ENCODE results near the gene ADGRF1.

ADGRF1 gene

GRCh38 chr6:47032974-47033765, 9.0 kb downstream of the ADGRF1 start:
- H3K36me3 ChIP-seq (ENCODE audit: insufficient read depth, low read length), result no peaks in the 10 kb centered on the region

DNA sequence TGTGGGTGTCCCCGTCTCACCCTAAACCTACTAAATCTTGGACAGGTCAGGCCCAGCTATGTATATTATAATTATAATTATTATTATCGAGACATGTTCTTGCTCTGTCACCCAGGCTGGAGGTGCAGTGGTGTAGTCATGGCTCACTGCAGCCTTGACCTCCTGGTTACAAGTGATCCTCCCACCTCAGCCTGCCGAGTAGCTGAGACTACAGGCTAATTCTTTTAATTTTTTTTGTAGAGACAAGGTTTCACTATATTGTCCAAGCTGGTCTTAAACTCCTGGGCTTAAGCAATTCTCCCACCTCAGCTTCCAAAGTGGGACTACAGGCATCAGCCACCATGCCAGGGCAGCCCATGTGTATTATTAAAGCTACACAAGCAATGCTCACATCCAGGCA, 10.5 kb downstream of the ADGRF1 start:
- H3K9me3 ChIP-seq (replicated peaks; ENCODE audit: low read length), result no peaks in the 10 kb centered on the region
- H3K27me3 ChIP-seq (ENCODE audit: control insufficient read depth, insufficient read depth, low read length), result peaks cover 31% of the 10 kb centered on the region
- H3K4me2 ChIP-seq (ENCODE audit: low read length), result no peak overlapping the region
- no peak overlapping the region for H3K4me3 ChIP-seq (ENCODE audit: low read length)
- H3K4me1 ChIP-seq (ENCODE audit: control insufficient read depth, insufficient read depth, low read length), result peaks cover 14% of the 10 kb centered on the region
- H3K36me3 ChIP-seq (ENCODE audit: insufficient read depth, low read length), result no peaks in the 10 kb centered on the region
- no peak overlapping the region for H3K9ac ChIP-seq (ENCODE audit: low read depth, low read length)

More at GRCh38 chr6:47032974-47033765, 9.0 kb downstream of the ADGRF1 start:
- no peaks in the 10 kb centered on the region for H3K9me3 ChIP-seq (replicated peaks; ENCODE audit: low read length)
- no peak overlapping the region for H3K4me3 ChIP-seq (ENCODE audit: low read length)
- H3K4me2 ChIP-seq (ENCODE audit: low read length), result no peak overlapping the region
- peaks cover 31% of the 10 kb centered on the region for H3K27me3 ChIP-seq (ENCODE audit: control insufficient read depth, insufficient read depth, low read length)
- no peak overlapping the region for H3K9ac ChIP-seq (ENCODE audit: low read depth, low read length)
- H3K4me1 ChIP-seq (ENCODE audit: control insufficient read depth, insufficient read depth, low read length), result peaks cover 14% of the 10 kb centered on the region

GRCh38 chr6:47029865-47030561, 12.1 kb downstream of the ADGRF1 start:
- no peak overlapping the region for H3K9ac ChIP-seq (ENCODE audit: low read depth, low read length)
- H3K4me3 ChIP-seq (ENCODE audit: low read length), result no peak overlapping the region
- H3K27me3 ChIP-seq (ENCODE audit: control insufficient read depth, insufficient read depth, low read length), result peaks cover 39% of the 10 kb centered on the region
- no peaks in the 10 kb centered on the region for H3K9me3 ChIP-seq (replicated peaks; ENCODE audit: low read length)
- H3K4me2 ChIP-seq (ENCODE audit: low read length), result no peak overlapping the region
- H3K4me1 ChIP-seq (ENCODE audit: control insufficient read depth, insufficient read depth, low read length), result peaks cover 7% of the 10 kb centered on the region
- no peaks in the 10 kb centered on the region for H3K36me3 ChIP-seq (ENCODE audit: insufficient read depth, low read length)

DNA sequence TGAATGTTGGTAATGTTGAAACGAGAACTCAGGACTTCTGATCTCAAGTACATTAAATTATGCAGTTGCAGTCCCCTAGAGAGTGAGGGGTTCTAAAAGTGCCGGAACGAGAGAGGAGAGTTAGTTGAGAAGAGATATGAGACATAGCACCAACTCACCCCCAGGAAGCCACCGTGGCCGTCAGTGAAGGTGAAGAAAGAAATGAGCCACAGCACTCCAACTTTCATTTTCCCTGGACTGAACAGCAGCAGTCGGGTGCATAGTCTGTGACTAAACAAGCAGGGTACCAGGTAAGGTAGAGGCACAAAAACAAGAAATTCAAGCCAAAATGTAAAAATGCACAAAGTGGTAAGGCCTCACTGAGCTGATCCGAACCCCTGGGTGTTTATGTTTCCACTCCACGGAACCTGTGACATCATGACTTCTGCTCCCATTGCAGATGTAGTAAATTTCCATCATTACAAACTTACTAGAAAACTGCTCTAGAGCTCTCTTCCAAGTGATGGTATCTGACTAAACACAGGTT, 13.2 kb downstream of the ADGRF1 start:
- Histone ChIP-seq H3K9me3 (replicated peaks; ENCODE audit: low read length) (no peaks in the 10 kb centered on the region), H3K9ac (ENCODE audit: low read depth, low read length) (no peak overlapping the region), H3K27me3 (ENCODE audit: control insufficient read depth, insufficient read depth, low read length) (peaks cover 44% of the 10 kb centered on the region), H3K4me2 (ENCODE audit: low read length) (no peak overlapping the region), H3K4me3 (ENCODE audit: low read length) (no peak overlapping the region), H3K4me1 (ENCODE audit: control insufficient read depth, insufficient read depth, low read length) (no peaks in the 10 kb centered on the region), H3K36me3 (ENCODE audit: insufficient read depth, low read length) (no peaks in the 10 kb centered on the region)

- H3K4me3 ChIP-seq (ENCODE audit: low read length), result no peak overlapping the region
- peaks cover 43% of the 10 kb centered on the region for H3K27me3 ChIP-seq (ENCODE audit: control insufficient read depth, insufficient read depth, low read length)
- no peaks in the 10 kb centered on the region for H3K4me1 ChIP-seq (ENCODE audit: control insufficient read depth, insufficient read depth, low read length)
- H3K9me3 ChIP-seq (replicated peaks; ENCODE audit: low read length), result no peaks in the 10 kb centered on the region
- no peak overlapping the region for H3K9ac ChIP-seq (ENCODE audit: low read depth, low read length)
- no peak overlapping the region for H3K4me2 ChIP-seq (ENCODE audit: low read length)
- no peaks in the 10 kb centered on the region for H3K36me3 ChIP-seq (ENCODE audit: insufficient read depth, low read length)
Observed at GRCh38 chr6:47027315-47027714, 14.8 kb downstream of the ADGRF1 start.

DNA sequence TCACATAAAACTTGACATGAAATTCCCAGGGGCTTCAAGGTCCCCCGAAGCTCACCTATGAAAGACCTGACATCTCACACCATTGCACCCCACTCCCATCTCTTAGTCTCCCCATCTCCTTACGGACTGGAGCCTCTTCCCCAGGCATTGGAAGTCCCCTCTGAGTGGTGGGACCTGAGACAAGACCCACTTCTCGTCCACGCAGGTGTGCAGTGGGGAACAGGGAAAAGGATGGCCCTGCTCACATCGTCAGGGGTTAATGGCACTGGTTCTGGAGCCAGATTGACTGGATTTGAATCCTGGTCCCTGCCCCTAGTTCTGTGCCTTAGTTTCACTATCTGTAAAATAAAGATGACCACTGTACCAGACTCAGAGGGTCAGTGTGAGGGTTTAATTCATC, 15.5 kb downstream of the ADGRF1 start:
- H3K9ac ChIP-seq (ENCODE audit: low read depth, low read length), result no peak overlapping the region
- H3K27me3 ChIP-seq (ENCODE audit: control insufficient read depth, insufficient read depth, low read length), result peaks cover 42% of the 10 kb centered on the region
- H3K4me1 ChIP-seq (ENCODE audit: control insufficient read depth, insufficient read depth, low read length), result no peaks in the 10 kb centered on the region
- no peak overlapping the region for H3K4me2 ChIP-seq (ENCODE audit: low read length)
- H3K36me3 ChIP-seq (ENCODE audit: insufficient read depth, low read length), result no peaks in the 10 kb centered on the region
- H3K4me3 ChIP-seq (ENCODE audit: low read length), result no peak overlapping the region
- no peaks in the 10 kb centered on the region for H3K9me3 ChIP-seq (replicated peaks; ENCODE audit: low read length)

- Histone ChIP-seq H3K4me3 (ENCODE audit: low read length) (no peak overlapping the region), H3K4me1 (ENCODE audit: control insufficient read depth, insufficient read depth, low read length) (no peaks in the 10 kb centered on the region), H3K9me3 (replicated peaks; ENCODE audit: low read length) (no peaks in the 10 kb centered on the region)
Observed at GRCh38 chr6:47023573-47023972, 18.6 kb downstream of the ADGRF1 start.

DNA sequence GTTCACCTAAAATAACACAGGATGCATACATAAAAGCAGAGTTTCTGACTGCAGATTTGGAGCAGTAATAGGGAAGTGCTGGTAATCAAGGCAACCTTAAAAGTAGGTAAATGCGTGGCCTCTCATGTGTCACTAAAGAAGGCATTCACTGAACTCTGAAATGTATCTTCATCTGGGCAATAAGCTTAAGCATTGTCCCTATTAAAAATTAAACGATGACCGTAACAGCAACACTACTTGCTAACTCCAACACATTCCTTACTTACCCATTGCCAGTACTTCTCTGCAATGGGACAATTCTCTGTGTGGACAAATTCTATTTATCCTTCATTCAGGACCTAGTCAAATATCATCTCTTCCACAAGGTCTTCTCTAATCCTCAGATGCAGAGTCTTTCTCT, 19.9 kb downstream of the ADGRF1 start:
- Histone ChIP-seq H3K27me3 (ENCODE audit: control insufficient read depth, insufficient read depth, low read length) (peaks cover 29% of the 10 kb centered on the region), H3K36me3 (ENCODE audit: insufficient read depth, low read length) (no peaks in the 10 kb centered on the region), H3K9ac (ENCODE audit: low read depth, low read length) (no peak overlapping the region), H3K4me1 (ENCODE audit: control insufficient read depth, insufficient read depth, low read length) (no peaks in the 10 kb centered on the region), H3K4me2 (ENCODE audit: low read length) (no peak overlapping the region), H3K9me3 (replicated peaks; ENCODE audit: low read length) (no peaks in the 10 kb centered on the region), H3K4me3 (ENCODE audit: low read length) (no peak overlapping the region)

More at GRCh38 chr6:47023573-47023972, 18.6 kb downstream of the ADGRF1 start:
- Histone ChIP-seq H3K9ac (ENCODE audit: low read depth, low read length) (no peak overlapping the region), H3K4me2 (ENCODE audit: low read length) (no peak overlapping the region), H3K36me3 (ENCODE audit: insufficient read depth, low read length) (no peaks in the 10 kb centered on the region), H3K27me3 (ENCODE audit: control insufficient read depth, insufficient read depth, low read length) (peaks cover 31% of the 10 kb centered on the region)

- no peaks in the 10 kb centered on the region for H3K4me1 ChIP-seq (ENCODE audit: control insufficient read depth, insufficient read depth, low read length)
- no peak overlapping the region for H3K4me3 ChIP-seq (ENCODE audit: low read length)
- H3K27me3 ChIP-seq (ENCODE audit: control insufficient read depth, insufficient read depth, low read length), result peaks cover 21% of the 10 kb centered on the region
- no peak overlapping the region for H3K4me2 ChIP-seq (ENCODE audit: low read length)
- no peaks in the 10 kb centered on the region for H3K36me3 ChIP-seq (ENCODE audit: insufficient read depth, low read length)
- H3K9me3 ChIP-seq (replicated peaks; ENCODE audit: low read length), result no peaks in the 10 kb centered on the region
- no peak overlapping the region for H3K9ac ChIP-seq (ENCODE audit: low read depth, low read length)
Observed at GRCh38 chr6:47019941-47020340, 22.2 kb downstream of the ADGRF1 start.

DNA sequence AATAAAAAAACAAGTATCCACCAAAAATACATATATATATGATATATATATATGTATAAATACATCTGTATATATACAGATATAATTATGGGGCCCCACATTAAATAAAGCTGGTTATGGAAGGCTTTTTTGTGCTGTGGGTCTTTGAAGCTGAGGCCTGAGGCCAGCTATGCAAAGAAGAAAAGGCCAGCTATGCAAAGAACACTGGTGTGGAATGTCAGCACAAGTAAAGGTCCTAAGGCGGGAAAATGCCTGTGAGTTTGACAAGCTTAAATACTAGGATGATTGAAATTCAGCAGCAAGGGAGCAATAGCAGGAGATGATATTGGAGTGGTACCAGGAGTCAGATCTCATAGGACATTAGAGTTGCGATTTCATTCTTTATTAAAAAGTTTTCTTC, 25.2 kb downstream of the ADGRF1 start:
- Histone ChIP-seq H3K4me2 (ENCODE audit: low read length) (no peak overlapping the region), H3K4me1 (ENCODE audit: control insufficient read depth, insufficient read depth, low read length) (no peaks in the 10 kb centered on the region), H3K36me3 (ENCODE audit: insufficient read depth, low read length) (no peaks in the 10 kb centered on the region), H3K4me3 (ENCODE audit: low read length) (no peak overlapping the region), H3K9me3 (replicated peaks; ENCODE audit: low read length) (no peaks in the 10 kb centered on the region), H3K9ac (ENCODE audit: low read depth, low read length) (no peak overlapping the region), H3K27me3 (ENCODE audit: control insufficient read depth, insufficient read depth, low read length) (peaks cover 7% of the 10 kb centered on the region)

GRCh38 chr6:47016261-47016660, 25.9 kb downstream of the ADGRF1 start:
- H3K4me3 ChIP-seq (ENCODE audit: low read length), result no peak overlapping the region
- no peaks in the 10 kb centered on the region for H3K36me3 ChIP-seq (ENCODE audit: insufficient read depth, low read length)
- no peaks in the 10 kb centered on the region for H3K4me1 ChIP-seq (ENCODE audit: control insufficient read depth, insufficient read depth, low read length)
- peaks cover 11% of the 10 kb centered on the region for H3K27me3 ChIP-seq (ENCODE audit: control insufficient read depth, insufficient read depth, low read length)
- H3K4me2 ChIP-seq (ENCODE audit: low read length), result no peak overlapping the region
- no peak overlapping the region for H3K9ac ChIP-seq (ENCODE audit: low read depth, low read length)
- no peaks in the 10 kb centered on the region for H3K9me3 ChIP-seq (replicated peaks; ENCODE audit: low read length)
